ENCODE results near the gene CRK.
"Not testable (repeated sequence)": the region's sequence is repeated elsewhere in the genome, so short reads cannot be mapped to it uniquely, and the experiment has no call there.

Gene CRK

DNA sequence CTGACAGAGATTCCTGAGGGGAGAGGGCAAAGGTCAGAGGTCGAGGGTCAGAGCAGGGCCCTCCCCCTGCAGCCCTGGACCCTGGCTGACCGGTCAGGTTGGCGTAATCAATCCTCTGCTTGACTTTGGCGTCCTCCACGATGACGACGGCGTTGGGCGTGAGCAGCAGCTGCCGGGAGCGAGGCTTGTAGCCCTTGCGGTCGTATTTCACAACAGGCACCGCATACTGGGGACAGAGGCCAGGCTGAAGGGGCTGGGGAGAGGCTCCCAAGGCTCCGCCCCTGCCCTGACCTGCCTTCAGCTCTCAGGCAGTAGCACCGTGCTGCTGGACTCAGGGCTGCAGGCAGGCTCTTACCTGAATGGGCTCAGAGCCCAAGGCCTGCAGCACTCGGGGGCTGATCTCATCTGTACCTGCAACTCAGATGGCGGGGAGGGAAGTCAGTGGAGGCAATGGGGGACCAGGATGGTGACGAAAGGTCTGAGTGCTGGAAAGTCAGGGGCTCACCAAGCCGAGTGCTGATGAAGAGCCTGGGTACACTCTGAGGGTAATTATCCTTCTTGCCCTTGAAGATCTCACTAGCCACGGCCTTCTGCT is 12.0 kb upstream of the CRK start:
- DNase-seq (ENCODE audit: extremely low read depth in 1 of 2, low read depth in 1 of 2) = no peak

DNA sequence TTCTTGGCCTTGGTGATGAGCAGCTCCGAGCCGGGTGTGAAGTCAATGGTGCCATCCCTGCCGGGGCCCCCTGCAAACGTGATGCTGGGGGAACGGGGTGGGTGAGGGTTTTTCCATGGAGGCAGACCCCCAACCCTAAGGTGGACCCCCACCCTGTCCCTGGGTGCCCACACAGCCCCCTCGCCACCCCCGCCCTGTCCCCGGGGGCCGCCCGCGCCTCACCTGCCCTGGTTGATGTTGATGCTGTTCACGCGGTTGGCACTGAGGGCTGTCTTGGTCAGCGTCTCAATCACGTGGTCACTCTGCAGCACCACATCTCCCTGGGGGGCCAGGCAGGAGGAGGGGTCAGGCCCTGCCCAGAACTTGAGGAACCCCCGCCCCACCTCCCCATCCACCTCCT is 11.2 kb upstream of the CRK start:
- no peak for DNase-seq (ENCODE audit: extremely low read depth in 1 of 2, low read depth in 1 of 2)

DNA sequence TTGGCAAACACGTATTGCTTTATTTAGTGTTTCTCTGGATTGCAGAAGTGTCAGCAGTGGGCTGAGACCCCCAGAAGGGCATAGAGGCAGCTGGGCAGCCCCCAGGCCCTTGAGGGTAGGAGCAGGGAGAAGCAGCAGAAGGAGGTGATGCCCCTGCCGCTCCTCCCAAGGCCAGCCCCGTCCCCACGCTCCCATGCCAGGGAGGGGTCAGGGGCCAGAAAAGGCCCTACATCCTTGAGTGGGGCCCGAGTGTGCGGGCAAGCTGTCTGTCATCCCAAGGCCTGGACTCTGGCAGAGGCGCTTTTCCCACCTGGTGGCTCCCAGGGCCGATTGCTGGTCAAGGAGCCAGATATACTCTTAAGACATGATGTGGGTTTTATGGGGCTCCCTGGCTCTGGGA is 8.2 kb upstream of the CRK start:
- DNase-seq (ENCODE audit: extremely low read depth in 1 of 2, low read depth in 1 of 2) = no peak

DNA sequence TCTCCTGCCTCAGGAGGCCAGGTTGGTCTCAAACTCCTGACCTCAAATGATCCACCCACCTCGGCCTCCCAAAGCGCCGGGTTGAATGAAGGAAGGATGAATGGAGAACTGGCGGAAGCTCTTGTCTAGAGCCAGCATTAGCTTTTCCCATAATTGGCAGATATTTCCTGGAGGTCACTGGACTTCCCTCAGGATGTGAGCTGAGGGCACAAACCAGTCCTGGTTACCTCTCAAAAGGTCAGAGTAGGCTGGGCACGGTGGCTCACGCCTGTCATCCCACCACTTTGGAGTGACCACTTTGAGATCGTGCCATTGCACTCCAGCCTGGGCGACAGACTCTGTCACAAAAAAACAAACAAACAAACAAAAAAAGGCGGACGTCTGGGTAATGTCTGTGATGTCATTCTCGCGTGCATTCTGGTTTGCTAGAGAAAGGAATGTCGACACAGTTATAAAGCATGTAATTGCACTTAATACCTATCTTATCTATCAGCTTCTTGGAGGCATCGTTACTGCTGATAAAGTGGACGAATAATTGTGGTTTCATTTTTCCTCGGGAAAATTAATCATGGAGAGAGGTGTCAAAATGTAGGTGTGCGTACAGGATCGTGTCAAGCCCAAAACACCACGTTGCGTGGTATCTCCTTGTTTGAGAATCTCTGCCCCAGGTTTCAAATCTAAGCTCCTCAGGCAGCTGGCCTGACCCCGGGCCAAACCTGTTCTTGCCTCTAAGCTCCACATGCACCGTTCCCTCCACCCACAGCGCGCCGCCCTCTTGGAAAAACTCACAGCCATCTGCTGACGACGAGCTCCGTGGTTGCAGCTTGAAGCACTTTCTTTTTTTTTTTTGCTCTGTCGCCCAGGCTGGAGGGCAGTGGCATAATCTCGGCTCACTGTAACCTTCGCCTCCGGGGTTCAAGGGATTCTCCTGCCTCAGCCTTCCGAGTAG is 6.4 kb upstream of the CRK start:
- no peak for DNase-seq (ENCODE audit: extremely low read depth in 1 of 2, low read depth in 1 of 2)

DNA sequence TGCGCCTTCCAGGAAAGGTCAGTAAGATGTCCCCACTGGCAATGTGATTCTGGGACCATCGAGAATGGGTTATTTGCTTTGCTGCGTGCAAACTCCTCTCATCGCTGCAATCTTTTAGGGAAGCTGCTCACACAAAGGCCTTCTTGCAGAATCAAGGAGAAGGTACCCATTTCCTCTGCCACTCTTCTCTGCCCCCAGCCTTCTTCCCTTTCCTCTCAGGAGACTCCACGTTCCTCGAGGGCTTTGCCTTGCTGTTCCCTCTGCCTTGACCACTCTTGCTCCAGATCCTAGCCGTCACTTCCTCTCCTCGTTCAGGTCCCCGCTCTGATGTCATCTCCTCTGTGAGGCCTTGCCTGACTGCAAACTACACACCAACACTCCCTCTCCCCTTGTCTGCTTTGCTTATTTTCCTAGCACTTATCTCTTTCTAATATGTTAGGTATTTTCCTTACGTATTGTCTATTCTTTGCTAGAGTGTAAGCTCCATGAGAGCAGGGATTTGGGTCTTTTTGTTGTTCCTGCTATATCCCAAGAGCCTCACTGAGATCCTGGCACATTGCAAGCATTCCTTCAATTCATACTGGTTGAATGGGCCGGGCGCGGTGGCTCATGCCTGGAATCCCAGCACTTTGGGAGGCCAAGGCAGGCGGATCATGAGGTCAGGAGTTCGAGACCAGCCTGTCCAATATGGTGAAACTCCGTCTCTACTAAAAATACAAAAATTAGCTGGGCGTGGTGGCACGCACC is 5.3 kb upstream of the CRK start:
- DNase-seq (ENCODE audit: extremely low read depth in 1 of 2, low read depth in 1 of 2) = no peak

DNA sequence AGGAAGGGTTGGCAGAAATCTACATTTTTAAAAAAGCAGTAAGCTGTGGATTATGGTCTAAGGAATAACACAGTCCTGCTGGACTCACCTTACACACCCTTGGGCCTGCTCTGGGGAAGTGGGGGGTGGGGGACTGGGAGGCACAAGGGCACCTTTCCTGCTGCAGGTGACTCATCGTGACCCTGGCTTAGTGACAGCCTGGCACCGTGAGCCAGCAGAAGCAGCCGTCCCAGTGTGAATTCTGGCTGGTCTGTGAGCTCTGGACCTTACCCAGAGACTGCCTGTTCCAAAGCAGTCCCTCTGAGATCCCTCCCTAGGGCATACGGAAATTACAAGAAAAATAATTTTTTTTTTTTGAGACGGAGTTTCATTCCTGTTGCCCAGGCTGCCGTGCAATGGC is 4.2 kb upstream of the CRK start:
- no peak for DNase-seq (ENCODE audit: extremely low read depth in 1 of 2, low read depth in 1 of 2)

DNA sequence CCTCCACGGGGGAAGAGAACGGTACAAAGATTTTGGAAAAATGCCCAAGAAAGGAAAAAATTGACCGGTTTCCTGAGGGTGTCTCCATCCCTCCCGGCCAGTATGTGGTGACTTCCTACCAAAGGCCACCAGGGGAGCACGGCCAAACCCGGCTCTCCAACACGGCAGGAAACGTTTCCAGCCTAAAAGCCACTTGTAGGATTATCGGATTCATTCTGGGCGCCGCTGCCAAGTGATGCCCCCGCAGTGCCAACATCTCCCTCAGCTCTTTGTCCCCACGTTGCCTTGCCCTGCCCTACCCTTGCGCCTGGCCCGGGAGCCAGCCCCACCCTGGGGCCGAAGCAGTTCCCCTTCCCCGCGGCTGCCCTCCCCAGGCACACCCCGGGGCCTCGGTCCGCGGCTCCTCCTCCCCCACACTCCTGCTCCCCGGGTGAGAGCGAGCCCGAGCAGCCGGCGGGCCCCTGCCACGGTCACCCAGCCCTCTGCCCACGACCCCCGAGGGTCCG is 688 bp downstream of the CRK start:
- DNase-seq (ENCODE audit: extremely low read depth in 1 of 2, low read depth in 1 of 2) = no peak

DNA sequence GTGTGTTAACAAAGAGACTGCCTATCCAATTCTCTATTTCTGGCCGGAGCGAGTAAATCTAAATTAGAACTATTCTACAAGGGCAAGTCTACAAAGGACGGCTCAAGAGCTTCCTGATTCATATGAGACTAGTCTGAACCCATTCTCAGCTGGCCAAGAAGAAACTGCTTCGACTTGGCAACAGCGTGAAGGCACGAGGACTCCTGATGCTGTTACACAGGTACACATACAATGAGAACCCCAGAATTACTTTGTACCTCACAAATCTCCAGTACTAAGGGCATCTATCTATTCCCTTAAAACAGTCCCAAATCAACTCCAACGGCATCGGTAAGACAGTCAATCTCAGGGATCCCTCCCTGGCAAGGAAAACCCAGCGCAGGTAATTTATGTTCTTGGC is 1.5 kb downstream of the CRK start:
- DNase-seq (ENCODE audit: extremely low read depth in 1 of 2, low read depth in 1 of 2) = no peak

DNA sequence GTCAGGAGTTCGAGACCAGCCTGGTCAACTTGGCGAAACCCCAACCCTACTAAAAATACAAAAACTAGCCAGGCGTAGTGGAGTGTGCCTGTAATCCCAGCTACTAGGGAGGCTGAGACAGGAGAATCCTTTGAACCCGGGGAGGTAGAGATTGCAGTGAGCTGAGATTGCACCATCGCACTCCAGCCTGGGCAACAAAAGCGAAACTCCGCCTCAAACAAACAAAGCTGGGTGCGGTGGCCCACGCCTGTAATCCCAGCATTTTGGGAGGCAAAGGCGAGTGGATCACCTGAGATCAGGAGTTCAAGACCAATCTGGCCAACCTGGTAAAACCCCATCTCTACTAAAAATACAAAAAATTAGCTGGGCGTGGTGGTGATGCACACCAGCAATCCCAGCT is 2.3 kb downstream of the CRK start:
- DNase-seq (ENCODE audit: extremely low read depth in 1 of 2, low read depth in 1 of 2) = not testable (repeated sequence)

DNA sequence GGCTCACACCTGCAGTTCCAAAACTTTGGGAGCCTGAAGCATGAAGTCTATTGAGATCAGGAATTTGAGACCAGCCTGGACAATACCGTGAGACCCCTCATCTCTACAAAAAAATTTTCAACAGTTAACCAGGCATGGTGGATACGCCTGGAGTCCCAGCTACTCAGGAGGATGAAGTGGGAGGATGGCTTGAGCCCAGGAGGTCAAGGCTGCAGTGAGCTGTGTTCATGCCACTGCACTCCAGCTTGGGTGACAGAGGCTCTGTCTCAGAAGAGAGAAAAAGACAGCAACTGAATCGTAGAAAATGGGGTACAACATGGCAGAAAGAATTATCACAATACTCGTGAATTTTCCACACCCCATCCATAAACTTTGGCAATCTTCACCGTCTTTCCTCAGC is 3.2 kb downstream of the CRK start:
- DNase-seq (ENCODE audit: extremely low read depth in 1 of 2, low read depth in 1 of 2) = no peak

DNA sequence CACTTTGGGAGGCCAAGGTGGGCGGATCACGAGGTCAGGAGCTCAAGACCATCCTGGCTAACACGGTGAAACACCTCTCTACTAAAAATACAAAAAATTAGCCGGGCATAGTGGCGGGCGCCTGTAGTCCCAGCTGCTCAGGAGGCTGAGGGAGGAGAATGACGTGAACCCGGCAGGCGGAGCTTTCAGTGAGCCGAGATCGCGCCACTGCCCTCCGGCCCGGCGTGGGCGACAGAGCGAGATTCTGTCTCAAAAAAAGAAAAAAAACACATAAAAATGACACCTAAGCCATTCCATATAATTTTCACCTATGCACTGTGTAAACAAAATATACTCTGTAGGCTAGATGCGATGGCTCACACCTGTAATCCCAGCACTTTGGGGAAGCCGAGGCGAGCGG is 5.8 kb downstream of the CRK start:
- DNase-seq (ENCODE audit: extremely low read depth in 1 of 2, low read depth in 1 of 2) = not testable (repeated sequence)

DNA sequence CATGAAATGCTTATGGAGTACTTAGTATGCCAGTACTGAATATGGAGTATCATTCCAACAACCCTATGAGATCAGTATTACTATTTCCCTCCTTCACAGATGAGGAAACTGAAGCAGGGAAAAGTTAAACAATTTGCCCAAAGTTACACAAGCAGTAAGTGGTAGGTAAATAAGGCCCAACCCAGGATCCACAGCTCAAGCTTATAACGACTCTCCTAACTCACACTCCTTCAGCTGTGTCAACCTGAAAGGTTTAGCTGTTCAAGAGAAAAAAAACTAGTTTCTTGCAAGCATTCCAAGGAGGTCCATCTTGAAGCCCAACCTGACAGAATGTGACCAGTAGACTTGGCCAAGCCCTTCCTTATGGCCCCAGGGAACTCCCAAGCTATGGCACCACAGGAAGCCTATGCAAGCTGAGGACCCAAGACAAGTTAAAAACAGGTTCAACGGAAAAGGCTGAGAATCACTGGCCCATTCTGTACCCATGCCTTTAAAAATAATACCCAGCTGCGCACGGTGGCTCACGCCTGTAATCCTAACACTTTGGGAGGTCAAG is 6.5 kb downstream of the CRK start:
- DNase-seq (ENCODE audit: extremely low read depth in 1 of 2, low read depth in 1 of 2) = no peak

DNA sequence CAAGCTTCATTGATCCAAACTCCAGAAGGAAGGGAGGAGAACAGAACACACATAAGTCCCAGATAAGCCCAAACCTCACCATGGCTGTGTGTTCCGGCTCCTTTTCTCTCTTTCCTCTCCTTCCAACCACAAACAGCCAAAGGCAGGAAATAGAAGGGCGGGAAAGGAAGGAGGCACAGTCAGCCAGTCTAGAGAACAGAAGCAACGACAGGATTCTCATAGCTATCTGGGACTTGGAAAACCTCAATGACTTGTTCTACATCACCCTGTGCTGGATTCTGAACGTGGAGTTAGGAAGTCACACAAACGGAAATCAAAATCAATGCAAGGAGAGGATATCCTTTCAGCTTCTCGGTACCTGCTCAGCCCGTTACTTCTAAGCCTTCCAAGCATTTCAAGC is 9.0 kb downstream of the CRK start:
- no peak for DNase-seq (ENCODE audit: extremely low read depth in 1 of 2, low read depth in 1 of 2)

DNA sequence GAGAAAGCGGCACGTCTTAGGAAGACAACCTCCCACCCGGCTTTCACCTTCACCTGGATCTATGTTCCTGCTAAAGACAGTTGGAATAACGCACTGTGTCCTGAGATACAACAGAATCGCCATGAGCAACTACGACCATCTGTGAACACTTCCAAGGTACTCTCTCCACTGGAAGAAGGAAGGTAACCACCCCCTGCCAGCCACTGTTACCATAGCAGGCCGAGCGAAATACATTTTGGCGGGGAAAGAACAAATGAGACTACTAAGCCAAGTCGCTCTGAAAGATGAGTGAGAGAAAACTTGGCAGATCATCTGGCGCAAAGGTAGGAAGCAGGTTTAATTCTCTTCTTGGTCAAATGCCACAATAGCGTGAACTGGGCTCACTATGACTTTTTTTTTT is 9.8 kb downstream of the CRK start:
- DNase-seq (ENCODE audit: extremely low read depth in 1 of 2, low read depth in 1 of 2) = no peak

DNA sequence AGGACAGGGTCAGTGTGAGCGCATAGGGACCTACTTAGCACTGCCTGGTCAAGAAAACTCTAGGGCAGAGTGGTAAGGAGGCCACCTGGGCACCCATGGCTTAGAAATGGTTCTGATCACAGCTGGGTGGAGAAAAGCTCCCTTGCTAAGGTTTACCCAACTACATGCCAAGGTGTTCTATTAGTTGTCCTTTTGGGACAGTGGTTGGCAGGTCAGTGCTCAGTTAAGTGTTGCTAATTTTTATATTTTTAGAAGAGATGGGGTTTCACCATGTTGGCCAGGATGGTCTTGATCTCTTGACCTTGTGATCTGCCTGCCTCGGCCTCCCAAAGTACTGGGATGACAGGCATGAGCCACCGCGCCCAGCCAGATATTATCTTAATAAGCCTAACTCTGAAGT is 10.3 kb downstream of the CRK start:
- DNase-seq (ENCODE audit: extremely low read depth in 1 of 2, low read depth in 1 of 2) = not testable (repeated sequence)

DNA sequence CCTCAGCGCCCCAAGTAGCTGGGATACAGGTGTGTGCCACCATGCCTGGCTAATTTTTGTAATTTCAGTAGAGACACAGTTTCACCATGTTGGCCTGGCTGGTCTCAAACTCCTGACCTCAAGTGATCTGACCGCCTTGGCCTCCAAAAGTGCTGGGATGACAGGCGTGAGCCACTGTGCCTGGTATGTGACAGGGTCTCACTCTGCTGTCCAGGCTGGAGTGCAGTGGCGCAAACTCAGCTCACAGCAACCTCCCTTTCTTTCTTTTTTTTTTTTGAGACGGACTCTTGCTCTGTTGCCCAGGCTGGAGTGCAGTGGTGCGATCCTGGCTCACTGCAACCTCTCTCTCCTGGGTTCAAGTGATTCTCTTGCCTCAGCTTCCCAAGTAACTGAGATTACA is 13.3 kb downstream of the CRK start:
- not testable (repeated sequence) for DNase-seq (ENCODE audit: extremely low read depth in 1 of 2, low read depth in 1 of 2)

DNA sequence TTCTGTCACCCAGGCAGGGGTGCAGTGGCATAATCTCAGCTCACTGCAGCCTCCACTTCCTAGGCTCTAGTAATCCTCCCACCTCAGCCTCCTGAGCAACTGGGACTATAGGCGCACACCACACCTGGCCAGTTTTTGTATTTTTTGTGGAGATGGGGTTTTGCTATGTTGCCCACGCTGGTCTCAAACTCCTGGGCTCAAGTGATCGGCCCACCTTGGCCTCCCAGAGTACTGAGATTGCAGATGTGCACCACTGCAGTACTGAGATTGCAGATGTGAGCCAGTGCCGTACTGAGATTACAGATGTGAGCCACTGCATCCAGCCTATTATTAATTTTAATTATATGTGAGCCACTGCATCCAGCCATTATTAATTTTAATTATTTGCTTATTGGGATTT is 13.8 kb downstream of the CRK start:
- no peak for DNase-seq (ENCODE audit: extremely low read depth in 1 of 2, low read depth in 1 of 2)

DNA sequence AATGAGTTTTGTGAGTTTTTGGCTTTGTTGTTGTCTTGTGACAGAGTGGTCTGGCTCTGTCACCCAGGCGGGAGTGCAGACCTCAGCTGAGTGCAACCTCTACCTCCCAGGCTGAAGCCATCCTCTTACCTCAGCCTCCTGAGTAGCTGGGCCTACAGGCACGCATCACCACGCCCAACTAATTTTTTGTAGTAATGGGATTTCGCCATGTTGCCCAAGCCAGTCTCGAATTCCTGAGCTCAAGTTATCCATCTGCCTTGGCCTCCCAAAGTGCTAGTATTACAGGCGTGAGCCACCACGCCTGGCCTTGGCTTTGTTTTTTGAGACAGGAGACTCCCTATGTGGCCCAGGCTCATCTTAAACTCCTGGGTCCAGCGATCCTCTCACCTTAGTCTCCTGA is 15.1 kb downstream of the CRK start:
- DNase-seq (ENCODE audit: extremely low read depth in 1 of 2, low read depth in 1 of 2) = no peak

DNA sequence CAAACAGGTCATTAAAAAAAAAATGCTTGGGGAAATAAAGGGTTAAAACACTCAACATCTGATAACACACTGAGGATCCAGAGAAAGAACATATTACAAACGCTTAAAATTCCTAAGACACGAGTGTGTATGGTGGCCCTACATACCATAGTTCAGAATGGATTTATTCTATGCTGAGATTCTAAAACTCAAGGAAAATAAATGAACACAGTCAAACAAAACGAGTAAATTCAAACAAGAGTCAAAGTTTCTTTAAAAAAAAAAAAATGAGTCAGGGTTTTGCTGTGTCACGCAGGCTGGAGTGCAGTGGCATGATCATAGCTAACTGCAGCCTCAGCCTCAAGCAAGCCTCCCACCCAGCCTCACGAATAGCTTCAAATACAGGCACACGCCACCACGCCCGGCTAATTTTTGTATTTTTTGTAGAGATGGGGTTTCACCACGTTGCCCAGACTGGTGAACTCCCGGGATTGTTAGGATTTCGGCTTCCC is 17.4 kb downstream of the CRK start:
- no peak for DNase-seq (ENCODE audit: extremely low read depth in 1 of 2, low read depth in 1 of 2)

DNA sequence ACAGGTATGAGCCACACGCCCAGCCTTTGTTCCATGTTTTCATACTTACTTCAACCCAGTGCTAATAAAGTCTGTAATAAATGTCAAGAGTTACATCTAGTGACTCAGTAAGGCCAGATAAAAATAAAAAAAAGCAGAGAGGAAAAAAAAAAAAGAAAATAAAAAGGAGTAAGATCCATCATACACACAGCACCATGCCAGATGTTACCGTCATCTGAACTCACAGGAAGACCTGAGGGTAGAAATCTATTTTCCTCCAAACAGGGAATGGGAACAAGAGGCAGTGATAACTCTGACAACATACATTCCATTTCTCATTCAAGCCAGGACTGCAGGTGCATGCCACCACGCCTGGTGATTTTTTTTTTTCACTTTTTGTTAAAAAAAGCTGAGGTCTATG is 20.7 kb downstream of the CRK start:
- no peak for DNase-seq (ENCODE audit: extremely low read depth in 1 of 2, low read depth in 1 of 2)

DNA sequence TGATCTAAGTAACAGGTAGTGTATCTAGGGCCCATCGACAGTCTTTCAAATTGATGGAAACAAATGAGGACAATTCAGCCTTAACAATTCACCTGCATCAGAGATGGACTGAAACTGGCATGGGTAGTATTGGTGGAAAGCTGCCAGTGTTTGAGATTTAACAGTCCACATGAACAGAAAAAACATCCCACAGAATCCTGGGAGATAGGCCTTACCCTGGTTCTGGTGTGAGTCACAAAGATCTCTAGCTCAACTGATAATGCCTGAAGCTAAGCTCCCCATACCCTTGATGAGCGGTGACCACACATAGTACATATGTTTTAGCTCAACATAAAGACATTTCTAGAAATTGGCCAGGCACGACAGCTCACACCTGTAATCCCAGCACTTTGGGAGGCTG is 21.9 kb downstream of the CRK start:
- DNase-seq (ENCODE audit: extremely low read depth in 1 of 2, low read depth in 1 of 2) = no peak

All from stimulated activated CD8-positive, alpha-beta memory T cell treated with anti-CD3 and anti-CD28 coated beads, Interleukin-7, amount 100 ng/mL, for 48 hours (primary cell).